MM.1S (cell line): ENCODE measurements around the gene MLNR.
A peak's percentile ranks its signal among the peaks of the same experiment; 100 is the strongest.

Experiments
- CTCF ChIP-seq: fragments of 300-600 bp; sonication (generic); IDR thresholded peaks from 2 replicates; pipeline ENCODE4 v1.5.1; 2016; ENCODE audit warnings: antibody characterized with exemption, low read length, mixed read lengths
- EZH2 ChIP-seq: fragments of 300-600 bp; sonication (generic); optimal IDR thresholded peaks from 2 replicates; pipeline ENCODE3; 2017; ENCODE audit warnings: low read depth, mild to moderate bottlenecking, antibody characterized with exemption, low read length, mixed read lengths
- EZH2phosphoT487 ChIP-seq: fragments of 300-600 bp; sonication (generic); IDR thresholded peaks from 2 replicates; pipeline ENCODE4 v1.6.1; 2018; ENCODE audit warnings: antibody characterized with exemption, low read length

GRCh38 chr13:49214917-49215376, 5.2 kb upstream of the MLNR start:
- TF ChIP-seq CTCF, result peak; percentile 31
- no peak for TF ChIP-seq EZH2phosphoT487
- no peak for TF ChIP-seq EZH2
